Body of pancreas (tissue), 4 donors: ENCODE measurements around the gene POC1A.

ENCODE experiments used
- CTCF ChIP-seq, 7 experiments: fragments of 450-650 bp in 4 of 7; fragments of 200-600 bp in 3 of 7; sonication (generic) in 3 of 7; IDR thresholded peaks; one replicate each; pipeline ENCODE4 v1.5.1; 2016 to 2019; ENCODE audit warnings: antibody characterized with exemption in 7 of 7
- POLR2A ChIP-seq, 3 donors: fragments of 450-650 bp; IDR thresholded peaks; one replicate each; pipeline ENCODE4 v1.6.1; 2016; ENCODE audit warnings: antibody characterized with exemption in 3 of 3, mild to moderate bottlenecking in 2 of 3

GRCh38 chr3:52137311-52137710 is 16.9 kb downstream of the POC1A start:
- no peak for TF ChIP-seq CTCF (IDR thresholded peaks at IDR 0.05)
- TF ChIP-seq POLR2A (IDR thresholded peaks at IDR 0.05), result no peak
